ENCODE data around the gene DBT. TPM values are rescaled to one million over a fixed set of nuclear protein-coding genes. Genes with fewer than 3 reads are reported as not detected.

The DBT gene
- total and polyA plus RNA-seq, 10 of the 15 experiments (the other 5 are each of a cell fraction or from before 2014, with no cell fraction given): 2.1 to 15.9 (median 6.9) TPM

- H3K79me2 ChIP-seq (ENCODE audit: control insufficient read depth, insufficient read depth, low read length): no peaks in the 10 kb centered on the region
- WGBS (ENCODE audit: insufficient coverage, insufficient replicate concordance, low lambda C conversion rate, missing lambda C conversion rate): 83% methylated on average over 2 of the region's 2 CpGs
- RAD21 ChIA-PET (ENCODE audit: unreplicated experiment): no interaction called here
- no peaks in the 10 kb centered on the region for H4K20me1 ChIP-seq (ENCODE audit: control insufficient read depth, insufficient read depth)
- intact Hi-C loops (cut with micrococcal nuclease; ENCODE audit: unreplicated experiment): no loop called here
- no peak overlapping the region for H3K4me3 ChIP-seq
- H2AFZ ChIP-seq (ENCODE audit: control insufficient read depth, low read depth, low read length): no peak overlapping the region
- DNase-seq (ENCODE audit: low read depth, low spot score) (no peak), ATAC-seq (no peak), FAIRE-seq (no peak)
- H3K36me3 ChIP-seq (ENCODE audit: control insufficient read depth in 2 of 2, insufficient read depth in 2 of 2, low read length in 1 of 2): no peaks in the 10 kb centered on the region
- POLR2A ChIA-PET: no interaction called here
- in situ Hi-C loops (cut with MboI): no loop called here
- BruUV-seq (replicated peaks): no TSS peak
- no peaks in the 10 kb centered on the region for H3K9me3 ChIP-seq (replicated peaks; ENCODE audit: control insufficient read depth, insufficient read depth, low read length)
- H3K9ac ChIP-seq (ENCODE audit: control insufficient read depth, insufficient read depth, low read length): no peak overlapping the region
- H3K4me2 ChIP-seq (ENCODE audit: control insufficient read depth, insufficient read depth): no peak overlapping the region
- SMC1A ChIA-PET (ENCODE audit: uncharacterized antibody, unreplicated experiment): interaction anchor here (1.9 kb wide), 1 partner anchor 11 kb away, joined by 7 read pairs; no protein-coding TSS in a partner anchor
- no peaks in the 10 kb centered on the region for H3K4me1 ChIP-seq (ENCODE audit: control insufficient read depth, insufficient read depth, low read length)
- CTCF ChIA-PET: interaction anchor here (1.6 to 1.8 kb wide), 2 partner anchors 11 kb away, joined by 3 to 4 read pairs; no protein-coding TSS in a partner anchor
- no peak overlapping the region for H3K27ac ChIP-seq (ENCODE audit: control insufficient read depth, insufficient read depth)
- no peaks in the 10 kb centered on the region for H3K27me3 ChIP-seq (replicated peaks in 1 of 2; ENCODE audit: control insufficient read depth in 2 of 2, insufficient read depth in 2 of 2, low read length in 1 of 2)
- TF ChIP-seq BHLHE40 (IDR thresholded peaks at IDR 0.05; ENCODE audit: borderline replicate concordance in 1 of 2, low read depth in 2 of 2, low read length in 1 of 2) (no peak), TBL1XR1 (IDR thresholded peaks at IDR 0.05; ENCODE audit: low read depth, low read length) (no peak), KDM1A (IDR thresholded peaks at IDR 0.05; ENCODE audit: borderline replicate concordance) (no peak), POU2F2 (IDR thresholded peaks at IDR 0.05; ENCODE audit: borderline replicate concordance, low read depth, low read length) (no peak), IRF3 (IDR thresholded peaks at IDR 0.05) (no peak), RAD51 (IDR thresholded peaks at IDR 0.05) (no peak), ZNF687 (IDR thresholded peaks at IDR 0.05) (no peak), PBX3 (IDR thresholded peaks at IDR 0.05; ENCODE audit: insufficient replicate concordance, low read depth, low read length) (no peak), CHD2 (IDR thresholded peaks at IDR 0.05; ENCODE audit: borderline replicate concordance, low read depth, low read length) (no peak), ZNF592 (IDR thresholded peaks at IDR 0.05) (no peak), DPF2 (IDR thresholded peaks at IDR 0.05) (no peak), ZZZ3 (IDR thresholded peaks at IDR 0.05; ENCODE audit: control insufficient read depth, insufficient read length, low read depth) (no peak), EZH2 (IDR thresholded peaks at IDR 0.05; ENCODE audit: borderline replicate concordance, control insufficient read depth, low read depth, low read length) (no peak), RBBP5 (conservative IDR thresholded peaks at IDR 0.05) (no peak), ZBED1 (IDR thresholded peaks at IDR 0.05; ENCODE audit: borderline replicate concordance) (no peak)
These were observed 85.4 kb downstream of the DBT start for GRCh38 chr1:100164216-100164615.
